Measurements from ENCODE around the gene INTS1.

DNA sequence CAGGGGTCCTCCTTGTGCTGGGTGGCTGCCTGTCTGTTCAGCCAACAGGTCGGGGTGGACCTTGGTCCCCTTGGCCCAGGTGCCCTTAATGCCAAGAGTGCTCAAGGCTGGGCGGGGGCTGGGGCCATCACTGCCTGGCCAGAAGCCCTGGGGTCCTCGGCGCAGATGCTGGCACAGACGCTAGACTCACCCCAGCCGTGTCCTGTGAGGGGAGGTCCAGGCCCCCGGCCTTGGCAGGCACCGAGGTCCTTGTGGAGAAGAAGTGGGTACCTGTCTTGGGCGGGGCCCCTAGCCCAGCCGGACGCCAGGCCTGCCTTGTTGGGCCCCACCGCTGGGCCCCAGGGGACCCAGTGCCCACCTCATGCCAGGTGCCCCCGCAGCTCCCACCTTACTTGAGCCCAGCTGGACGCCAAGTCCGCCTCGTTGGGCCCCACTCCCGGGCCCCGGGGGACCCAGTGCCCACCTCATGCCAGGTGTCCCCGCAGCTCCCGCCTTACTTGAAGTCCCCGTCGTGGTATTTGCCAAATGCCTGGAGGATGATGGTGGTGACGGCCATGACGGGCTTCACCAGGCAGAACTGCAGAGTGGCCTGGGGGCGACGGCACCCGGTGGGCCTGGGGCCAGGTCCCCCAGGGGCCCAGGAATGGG lies 45.3 kb upstream of the INTS1 start:
- TF ChIP-seq CTCF (IDR thresholded peaks at IDR 0.05) (no peak), POLR2A (IDR thresholded peaks at IDR 0.05) (no peak)

All from testis (tissue), 2 donors.